Adrenal gland (tissue), 12 donors: Measurements from ENCODE around the gene CHRNG. TPM values are rescaled to one million over a fixed set of nuclear protein-coding genes. Genes with fewer than 3 reads are reported as not detected.

Experiments used
- DNase-seq, 7 donors: peaks; one replicate each; pipeline ENCODE4 v3.0.0-alpha.2; 2019 to 2020
- H3K27ac ChIP-seq, 5 donors: fragments of 200-600 bp; sonication (generic) in 4 of 5; 1 replicate in 3 of 5; 2 replicates in 2 of 5; pipeline versions ENCODE4 v1.5.1 to v1.8.0; 2016 to 2020; ENCODE audit warnings: mild to moderate bottlenecking in 1 of 5
- H3K27me3 ChIP-seq: fragments of 200-600 bp; 2 replicates; pipeline ENCODE4 v1.8.0; 2021
- H3K36me3 ChIP-seq, 2 donors: fragments of 200-600 bp; replicated peaks in 1 of 2; 1 replicate in 1 of 2; 2 replicates in 1 of 2; pipeline versions ENCODE4 v1.5.1 to v1.8.0; 2018 to 2022
- H3K4me1 ChIP-seq, 2 donors: fragments of 200-600 bp; replicated peaks in 1 of 2; 1 replicate in 1 of 2; 2 replicates in 1 of 2; pipeline versions ENCODE4 v1.5.1 to v1.8.0; 2018 to 2021
- H3K4me3 ChIP-seq, 4 donors: fragments of 200-600 bp; sonication (generic) in 3 of 4; one replicate each; pipeline ENCODE4 v1.5.1; 2016 to 2018
- H3K9me3 ChIP-seq, 3 donors: fragments of 200-600 bp; sonication (generic) in 1 of 3; replicated peaks in 1 of 3; 1 replicate in 2 of 3; 2 replicates in 1 of 3; pipeline versions ENCODE4 v1.5.1 to v1.8.0; 2016 to 2021
- POLR2A ChIP-seq, 2 donors: fragments of 450-650 bp; IDR thresholded peaks; one replicate each; pipeline ENCODE4 v1.6.1; 2017; ENCODE audit warnings: antibody characterized with exemption in 2 of 2, mild to moderate bottlenecking in 2 of 2, moderate library complexity in 1 of 2
- WGBS, 4 donors: extraction: QIAGEN DNeasy Blood & Tissue Kit in 2 of 4; methylation state at CpG; one replicate each; pipeline versions ENCODE4 v1.1.5 to v1.1.7; 2013 to 2017; 5-methylcytosine and 5-hydroxymethylcytosine counted together
- intact Hi-C, 2 donors: fragments of 100-400 bp; cut with DNase I; formaldehyde crosslinking; loops; one replicate each; pipeline versions ENCODE4 v1.14.1 to v1.15.0; 2022 to 2023
- polyA plus RNA-seq, 3 donors: library from polyadenylated mRNA; stranded (reverse); fragments of 200-250 nt in 2 of 3; fragments of 350-450 nt in 1 of 3; fragmentation: Illumina TruSeq in 1 of 3; extraction: RNeasy Lipid Tissue Mini Kit (QIAGEN cat#74804) in 1 of 3; gene quantifications; one replicate each; pipeline ENCODE4 v1.2.3, GENCODE V29; 2013 to 2014
- total RNA-seq, 9 donors: library from RNA; depleted of rRNA in 4 of 9; stranded (reverse); fragments of >200 nt in 4 of 9; fragments of 120-200 nt in 1 of 9; fragmentation: NEBNext Ultra II Directional in 1 of 9; extraction: Animal tissue kit (Norgen Biotek cat#: 25700) in 1 of 9; gene quantifications; one replicate each; pipeline versions ENCODE4 v1.1.0 to v1.2.4, GENCODE V29; 2013 to 2023
- TF ChIP-seq, protein P1 (sequence below), 6 experiments: fragments of 450-650 bp in 4 of 6; fragments of 200-600 bp in 2 of 6; sonication (generic) in 1 of 6; IDR thresholded peaks; 1 replicate in 5 of 6; 2 replicates in 1 of 6; pipeline versions ENCODE4 v1.5.1 to v1.8.0; 2016 to 2021; ENCODE audit warnings: antibody characterized with exemption in 6 of 6, mild to moderate bottlenecking in 2 of 6, moderate library complexity in 1 of 6
- donor health status: healthy with polysubstance abuse.
- donor health status: Bipolar disorder and iron deficiency.
- donor health status: DM: yes; HTN: yes; CAD: no.
- donor health status: DM: no; HTN: no; CAD: no.
- donor health status: DM: no; HTN: no; CAD: no.
- donor health status: DM: yes; HTN: yes; CAD: no.

CHRNG gene
- total and polyA plus RNA-seq, 12 donors = 0.08 to 0.22 TPM; not detected in 10

DNA sequence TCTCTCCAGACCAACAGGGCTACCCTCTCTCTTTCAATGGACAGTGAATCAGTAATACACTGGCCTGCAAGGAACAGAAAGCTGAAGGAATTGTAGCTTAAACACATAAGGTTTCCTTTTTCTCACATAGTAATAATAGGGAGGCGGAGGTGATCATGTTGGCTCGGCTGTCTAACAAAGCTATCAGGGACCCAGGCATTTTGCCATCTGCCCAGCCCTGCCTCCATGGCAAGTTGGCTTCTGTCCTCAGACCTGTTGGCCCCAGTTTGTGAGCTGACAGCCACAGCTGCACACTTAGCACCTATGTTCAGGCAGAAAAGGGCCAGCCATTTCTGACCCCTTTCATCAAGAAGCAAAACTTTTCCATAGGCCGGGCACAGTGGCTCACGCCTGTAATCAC lies 2.0 kb upstream of the CHRNG start:
- peak in 3 of 7 donors; percentile 0 to 48 (median 12) for DNase-seq
- H3K27me3 ChIP-seq = peaks cover 10% of the 10 kb centered on the region
- intact Hi-C loops = no loop called here

DNA sequence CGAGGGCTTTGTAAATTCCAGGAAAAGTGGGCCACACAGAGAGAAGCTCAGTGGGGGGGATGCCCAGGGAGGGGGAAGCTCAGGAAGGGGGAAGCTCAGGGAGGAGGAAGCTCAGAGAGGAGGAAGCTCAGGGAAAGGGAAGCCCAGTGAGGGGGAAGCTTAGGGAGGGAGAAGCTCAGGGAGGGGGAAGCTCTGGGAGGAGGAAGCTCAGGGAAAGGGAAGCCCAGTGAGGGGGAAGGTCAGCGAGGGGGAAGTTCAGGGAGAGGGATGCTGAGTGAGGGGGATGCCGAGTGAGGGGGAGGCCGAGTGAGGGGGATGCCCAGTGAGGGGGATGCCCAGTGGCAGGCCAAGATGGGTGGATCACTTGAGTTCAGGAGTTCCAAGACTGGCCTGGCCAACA lies 821 bp upstream of the CHRNG start:
- Histone ChIP-seq H3K27ac (no peak overlapping the region), H3K36me3 (no peaks in the 10 kb centered on the region), H3K4me1 (no peaks in the 10 kb centered on the region), H3K4me3 (no peak overlapping the region), H3K27me3 (peaks cover 10% of the 10 kb centered on the region), H3K9me3 (no peaks in the 10 kb centered on the region)
- intact Hi-C loops = no loop called here
- peak in 2 of 7 donors; percentile 15 to 25 for DNase-seq
- WGBS, 4 donors = 28 to 50% (median 36%) methylated on average over 4 of the region's 4 CpGs
- TF ChIP-seq POLR2A (IDR thresholded peaks at IDR 0.05) = no peak
- TF ChIP-seq, protein P1, sequence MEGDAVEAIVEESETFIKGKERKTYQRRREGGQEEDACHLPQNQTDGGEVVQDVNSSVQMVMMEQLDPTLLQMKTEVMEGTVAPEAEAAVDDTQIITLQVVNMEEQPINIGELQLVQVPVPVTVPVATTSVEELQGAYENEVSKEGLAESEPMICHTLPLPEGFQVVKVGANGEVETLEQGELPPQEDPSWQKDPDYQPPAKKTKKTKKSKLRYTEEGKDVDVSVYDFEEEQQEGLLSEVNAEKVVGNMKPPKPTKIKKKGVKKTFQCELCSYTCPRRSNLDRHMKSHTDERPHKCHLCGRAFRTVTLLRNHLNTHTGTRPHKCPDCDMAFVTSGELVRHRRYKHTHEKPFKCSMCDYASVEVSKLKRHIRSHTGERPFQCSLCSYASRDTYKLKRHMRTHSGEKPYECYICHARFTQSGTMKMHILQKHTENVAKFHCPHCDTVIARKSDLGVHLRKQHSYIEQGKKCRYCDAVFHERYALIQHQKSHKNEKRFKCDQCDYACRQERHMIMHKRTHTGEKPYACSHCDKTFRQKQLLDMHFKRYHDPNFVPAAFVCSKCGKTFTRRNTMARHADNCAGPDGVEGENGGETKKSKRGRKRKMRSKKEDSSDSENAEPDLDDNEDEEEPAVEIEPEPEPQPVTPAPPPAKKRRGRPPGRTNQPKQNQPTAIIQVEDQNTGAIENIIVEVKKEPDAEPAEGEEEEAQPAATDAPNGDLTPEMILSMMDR (IDR thresholded peaks at IDR 0.05) = no peak

More for the DNA sequence above, 2.0 kb upstream of the CHRNG start:
- 78 to 89% (median 87%) methylated on average over 2 to 4 of the region's 4 CpGs for WGBS, 4 donors
- Histone ChIP-seq H3K4me1 (no peaks in the 10 kb centered on the region), H3K27ac (no peak overlapping the region), H3K36me3 (no peaks in the 10 kb centered on the region), H3K9me3 (no peaks in the 10 kb centered on the region), H3K4me3 (no peak overlapping the region)
- TF ChIP-seq, protein P1 (IDR thresholded peaks at IDR 0.05) = no peak
- no peak for TF ChIP-seq POLR2A (IDR thresholded peaks at IDR 0.05)

DNA sequence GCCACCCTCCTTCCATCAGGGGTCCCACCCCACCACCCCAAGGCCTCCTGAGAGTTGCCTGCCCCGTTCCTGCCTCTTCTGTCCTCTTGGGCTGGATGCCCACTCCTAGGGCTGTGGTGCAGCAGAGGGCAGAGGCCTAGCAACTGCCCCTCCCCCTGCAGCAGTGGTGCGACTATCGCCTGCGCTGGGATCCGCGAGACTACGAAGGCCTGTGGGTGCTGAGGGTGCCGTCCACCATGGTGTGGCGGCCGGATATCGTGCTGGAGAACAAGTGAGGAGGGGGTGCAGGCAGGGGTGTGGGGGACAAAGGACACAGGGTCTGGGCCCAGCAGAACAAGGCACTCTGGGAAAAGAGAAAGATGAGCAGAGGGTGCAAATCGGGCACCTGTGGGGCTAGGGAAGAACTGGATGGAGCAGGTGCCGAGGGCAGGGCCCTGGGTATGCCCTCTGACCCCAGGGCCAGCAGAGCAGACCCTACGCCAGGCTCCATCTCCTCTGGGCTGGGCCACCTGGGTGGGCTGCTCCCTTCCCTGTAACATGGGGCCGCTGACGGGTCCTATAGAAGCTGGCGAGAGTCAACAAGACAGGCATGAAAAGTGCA lies 1.0 kb downstream of the CHRNG start:
- Histone ChIP-seq H3K4me1 (no peaks in the 10 kb centered on the region), H3K36me3 (no peaks in the 10 kb centered on the region), H3K9me3 (no peaks in the 10 kb centered on the region), H3K4me3 (no peak overlapping the region), H3K27ac (no peak overlapping the region), H3K27me3 (peaks cover 10% of the 10 kb centered on the region)
- WGBS, 4 donors = 79 to 84% (median 82%) methylated on average over 13 to 17 of the region's 17 CpGs
- TF ChIP-seq, protein P1 (IDR thresholded peaks at IDR 0.05) = no peak
- TF ChIP-seq POLR2A (IDR thresholded peaks at IDR 0.05) = no peak
- peak in 1 of 7 donors; percentile 10 for DNase-seq
- intact Hi-C loops = no loop called here

DNA sequence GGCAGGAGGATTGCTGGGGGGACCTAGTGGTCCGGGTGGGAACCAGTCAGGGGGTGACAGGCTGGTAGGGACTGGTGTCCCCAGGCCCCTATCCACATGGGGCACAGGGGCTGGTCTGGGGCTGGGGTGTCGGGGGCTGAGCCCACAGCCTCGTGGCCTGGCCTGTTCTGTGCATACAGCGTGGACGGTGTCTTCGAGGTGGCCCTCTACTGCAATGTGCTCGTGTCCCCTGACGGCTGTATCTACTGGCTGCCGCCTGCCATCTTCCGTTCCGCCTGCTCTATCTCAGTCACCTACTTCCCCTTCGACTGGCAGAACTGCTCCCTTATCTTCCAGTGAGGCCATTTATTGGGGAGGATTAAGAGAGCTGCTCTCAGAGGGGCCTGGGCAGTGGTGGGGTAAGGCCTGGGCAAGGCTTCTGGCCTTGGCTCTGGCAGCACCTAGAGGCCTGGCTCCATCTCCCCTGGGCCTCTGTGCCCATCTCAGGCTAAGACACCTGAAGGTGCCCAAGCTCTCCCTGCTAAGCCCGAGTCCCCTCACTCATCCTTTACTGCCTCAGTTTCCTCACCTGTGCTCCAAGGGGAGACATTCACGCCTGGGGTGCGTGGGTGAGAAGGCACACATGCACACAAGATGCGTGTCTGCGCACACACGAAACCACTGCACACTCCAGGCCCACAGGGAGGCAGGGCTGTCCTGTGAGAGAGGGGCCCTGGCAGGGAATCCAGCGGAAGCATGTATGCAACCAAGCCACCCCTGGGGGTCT lies 1.9 kb downstream of the CHRNG start:
- peaks cover 8% of the 10 kb centered on the region for H3K27me3 ChIP-seq
- H3K4me3 ChIP-seq = no peak overlapping the region
- TF ChIP-seq, protein P1 (IDR thresholded peaks at IDR 0.05) = no peak
- no peak for TF ChIP-seq POLR2A (IDR thresholded peaks at IDR 0.05)
- H3K27ac ChIP-seq = no peak overlapping the region
- no peaks in the 10 kb centered on the region for H3K4me1 ChIP-seq
- peak in 1 of 7 donors; percentile 12 for DNase-seq
- no peaks in the 10 kb centered on the region for H3K36me3 ChIP-seq
- WGBS, 4 donors = 74 to 79% (median 78%) methylated on average over 13 to 19 of the region's 19 CpGs
- H3K9me3 ChIP-seq = no peaks in the 10 kb centered on the region
- intact Hi-C loops = no loop called here
